ENCODE data around the gene GTSF1L. TPM values are rescaled to one million over a fixed set of nuclear protein-coding genes. Genes with fewer than 3 reads are reported as not detected.
"Not testable (repeated sequence)": the region's sequence is repeated elsewhere in the genome, so short reads cannot be mapped to it uniquely, and the experiment has no call there.

The GTSF1L gene
- total and polyA plus RNA-seq, 2 experiments from 2014 or later = not detected

DNA sequence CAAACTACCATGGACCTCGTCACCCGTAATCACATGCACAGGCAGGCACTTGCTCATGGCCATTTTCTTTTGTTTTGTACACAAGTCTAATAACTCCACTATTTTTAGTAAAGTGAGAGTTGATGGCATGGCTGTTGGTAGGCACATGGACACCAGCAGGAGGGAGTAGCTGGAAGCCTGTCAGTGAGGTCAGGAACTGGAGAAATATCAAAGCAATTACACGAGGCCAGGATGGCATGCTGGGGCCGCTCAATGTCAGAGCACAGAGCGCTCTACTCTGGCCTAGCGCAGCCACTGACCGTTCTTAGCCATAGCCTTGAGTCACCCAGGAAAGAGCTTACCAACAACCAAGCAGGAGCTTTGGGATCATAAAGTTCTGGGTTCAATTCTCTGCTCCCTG lies 36.1 kb upstream of the GTSF1L start:
- DNase-seq = no peak
- in situ Hi-C loops (cut with MboI) = no loop called here
- Histone ChIP-seq H3K4me1 (ENCODE audit: insufficient read depth) (peaks cover 1% of the 10 kb centered on the region; the same call in 1 of the 2 replicates), H3K9me2 (ENCODE audit: insufficient read depth) (no peaks in the 10 kb centered on the region), H3K27me3 (replicated peaks; ENCODE audit: insufficient read depth) (peaks cover 15% of the 10 kb centered on the region; the same call in 1 of the 2 replicates), H3K27ac (no peak overlapping the region), H3K9me3 (ENCODE audit: low read depth) (no peaks in the 10 kb centered on the region), H3F3A (ENCODE audit: insufficient read depth) (0 out of 2 replicates have a peak, but pooled peaks cover 1% of the 10 kb centered on the region), H3K36me3 (ENCODE audit: low read depth) (no peaks in the 10 kb centered on the region), H3K4me3 (no peak overlapping the region), H3K9ac (no peak overlapping the region), H3K4me2 (ENCODE audit: unreplicated experiment) (no peak overlapping the region), H3K79me2 (ENCODE audit: insufficient read depth) (no peaks in the 10 kb centered on the region), H4K20me1 (ENCODE audit: insufficient read depth) (no peaks in the 10 kb centered on the region), H2AFZ (no peak overlapping the region)
- 79 to 83% methylated on average over 7 of the region's 7 CpGs for WGBS, 2 experiments (ENCODE audit: low coverage in 1 of 2, low lambda C conversion rate in 2 of 2, missing lambda C conversion rate in 2 of 2)
- TF ChIP-seq EZH2phosphoT487 (IDR thresholded peaks at IDR 0.05; ENCODE audit: insufficient read depth, low read depth) = no peak
- no peak for TF ChIP-seq EZH2 (IDR thresholded peaks at IDR 0.05; ENCODE audit: insufficient read depth, poor library complexity, severe bottlenecking)

- H3K4me2 ChIP-seq (ENCODE audit: unreplicated experiment) = no peak overlapping the region
- H2AFZ ChIP-seq = no peak overlapping the region
- H3K9ac ChIP-seq = no peak overlapping the region; the same call in 1 of the 2 replicates
- peaks cover 3% of the 10 kb centered on the region; the same call in 1 of the 2 replicates for H3F3A ChIP-seq (ENCODE audit: insufficient read depth)
- H3K9me2 ChIP-seq (ENCODE audit: insufficient read depth) = no peaks in the 10 kb centered on the region
- H3K4me1 ChIP-seq (ENCODE audit: insufficient read depth) = no peaks in the 10 kb centered on the region
- peaks cover 11% of the 10 kb centered on the region; the same call in 1 of the 2 replicates for H3K27me3 ChIP-seq (replicated peaks; ENCODE audit: insufficient read depth)
- peak; percentile 58 for DNase-seq
- H3K9me3 ChIP-seq (ENCODE audit: low read depth) = no peaks in the 10 kb centered on the region
- no peaks in the 10 kb centered on the region for H3K36me3 ChIP-seq (ENCODE audit: low read depth)
- no peak overlapping the region for H3K27ac ChIP-seq
- H3K4me3 ChIP-seq = no peak overlapping the region
- H3K79me2 ChIP-seq (ENCODE audit: insufficient read depth) = no peaks in the 10 kb centered on the region
- in situ Hi-C loops (cut with MboI) = no loop called here
- 53 to 56% methylated on average over 15 of the region's 15 CpGs for WGBS, 2 experiments (ENCODE audit: low coverage in 1 of 2, low lambda C conversion rate in 2 of 2, missing lambda C conversion rate in 2 of 2)
- H4K20me1 ChIP-seq (ENCODE audit: insufficient read depth) = no peaks in the 10 kb centered on the region
- TF ChIP-seq EZH2phosphoT487 (IDR thresholded peaks at IDR 0.05; ENCODE audit: insufficient read depth, low read depth) (no peak), EZH2 (IDR thresholded peaks at IDR 0.05; ENCODE audit: insufficient read depth, poor library complexity, severe bottlenecking) (no peak)
These were observed 34.9 kb upstream of the GTSF1L start for GRCh38 chr20:43761386-43762340.

DNA sequence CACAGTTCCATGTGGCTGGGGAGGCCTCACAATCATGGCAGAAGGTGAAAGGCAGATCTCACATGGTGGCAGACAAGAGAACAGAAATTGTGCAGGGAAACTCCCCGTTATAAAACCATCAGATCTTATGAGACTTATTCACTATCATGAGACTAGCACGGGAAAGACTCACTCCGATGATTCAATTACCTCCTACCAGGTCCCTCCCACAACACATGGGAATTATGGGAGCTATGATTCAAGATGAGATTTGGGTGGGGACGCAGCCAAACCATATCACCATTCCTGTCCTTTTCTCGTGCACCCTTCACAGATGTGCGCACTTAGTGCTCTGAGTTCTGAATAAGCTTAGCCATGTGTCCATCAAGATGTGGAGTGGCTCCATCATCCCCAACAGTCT lies 31.1 kb upstream of the GTSF1L start:
- H3K4me2 ChIP-seq (ENCODE audit: unreplicated experiment); H2AFZ ChIP-seq; H3K9me2 ChIP-seq (ENCODE audit: insufficient read depth); H4K20me1 ChIP-seq (ENCODE audit: insufficient read depth); H3K9ac ChIP-seq; H3K4me3 ChIP-seq; H3K36me3 ChIP-seq (ENCODE audit: low read depth); H3K27me3 ChIP-seq (replicated peaks; ENCODE audit: insufficient read depth); H3K79me2 ChIP-seq (ENCODE audit: insufficient read depth); in situ Hi-C loops (cut with MboI); H3K9me3 ChIP-seq (ENCODE audit: low read depth); H3K27ac ChIP-seq: not testable (repeated sequence)
- Histone ChIP-seq H3K4me1 (ENCODE audit: insufficient read depth) (peaks cover 12% of the 10 kb centered on the region), H3F3A (ENCODE audit: insufficient read depth) (peaks cover 23% of the 10 kb centered on the region)
- 39 to 53% methylated on average over 6 of the region's 6 CpGs for WGBS, 2 experiments (ENCODE audit: low coverage in 1 of 2, low lambda C conversion rate in 2 of 2, missing lambda C conversion rate in 2 of 2)
- peak; percentile 49 for DNase-seq

DNA sequence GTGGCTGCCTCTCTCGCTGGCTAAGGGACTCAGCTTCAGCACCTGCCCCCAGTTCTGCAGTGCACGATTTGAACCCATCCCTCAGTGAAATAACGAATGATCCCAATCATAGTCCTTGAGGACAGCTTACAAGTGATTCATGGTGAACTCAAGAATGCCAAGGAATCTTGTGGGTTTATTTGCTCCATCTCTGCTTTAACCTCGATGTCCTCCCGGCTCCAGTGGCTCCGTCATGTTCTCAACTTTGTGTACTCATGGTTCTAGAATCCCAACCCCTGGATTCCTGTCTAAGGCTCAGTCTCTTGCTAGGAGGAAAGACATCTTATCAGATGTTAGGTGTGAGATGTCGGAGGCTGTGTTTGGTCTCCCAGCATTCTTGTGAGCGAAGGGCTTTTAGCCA lies 29.0 kb upstream of the GTSF1L start:
- TF ChIP-seq EZH2phosphoT487 (IDR thresholded peaks at IDR 0.05; ENCODE audit: insufficient read depth, low read depth) (no peak), EZH2 (IDR thresholded peaks at IDR 0.05; ENCODE audit: insufficient read depth, poor library complexity, severe bottlenecking) (no peak)
- no peaks in the 10 kb centered on the region for H4K20me1 ChIP-seq (ENCODE audit: insufficient read depth)
- no peaks in the 10 kb centered on the region for H3K36me3 ChIP-seq (ENCODE audit: low read depth)
- H3K9me3 ChIP-seq (ENCODE audit: low read depth) = no peaks in the 10 kb centered on the region
- H3K9me2 ChIP-seq (ENCODE audit: insufficient read depth) = no peaks in the 10 kb centered on the region
- in situ Hi-C loops (cut with MboI) = no loop called here
- H3K4me3 ChIP-seq = no peak overlapping the region
- 25 to 30% methylated on average over 8 of the region's 8 CpGs for WGBS, 2 experiments (ENCODE audit: low coverage in 1 of 2, low lambda C conversion rate in 2 of 2, missing lambda C conversion rate in 2 of 2)
- peak overlapping the region; percentile 81 for H3K27ac ChIP-seq
- H3K79me2 ChIP-seq (ENCODE audit: insufficient read depth) = no peaks in the 10 kb centered on the region
- H2AFZ ChIP-seq = peak overlapping the region; percentile 31
- H3K4me1 ChIP-seq (ENCODE audit: insufficient read depth) = peaks cover 30% of the 10 kb centered on the region
- no peaks in the 10 kb centered on the region for H3K27me3 ChIP-seq (replicated peaks; ENCODE audit: insufficient read depth)
- peaks cover 36% of the 10 kb centered on the region for H3F3A ChIP-seq (ENCODE audit: insufficient read depth)
- H3K4me2 ChIP-seq (ENCODE audit: unreplicated experiment) = no peak overlapping the region
- peak; percentile 83 for DNase-seq
- peak overlapping the region; percentile 32; the same call in 1 of the 2 replicates for H3K9ac ChIP-seq

All from GM23248 (cell line).